Immature natural killer cell (primary cell): ENCODE data around the gene FCAR. TPM values are rescaled to one million over a fixed set of nuclear protein-coding genes. Genes with fewer than 3 reads are reported as not detected.
A peak's percentile ranks its signal among the peaks of the same experiment; 100 is the strongest.
"Not testable (repeated sequence)": the region's sequence is repeated elsewhere in the genome, so short reads cannot be mapped to it uniquely, and the experiment has no call there.

ENCODE experiments used
- DNase-seq, 3 donors: peaks; one replicate each; pipeline ENCODE4 v3.0.0; 2022; ENCODE audit warnings: mixed read lengths in 1 of 3
- H3K27ac Mint-ChIP-seq, 6 donors: one replicate each; pipeline ENCODE4 v1.8.0; 2020; ENCODE audit warnings: mixed read lengths in 6 of 6, mild to moderate bottlenecking in 5 of 6, inconsistent platforms in 4 of 6, moderate library complexity in 3 of 6
- H3K27me3 Mint-ChIP-seq, 3 donors: one replicate each; pipeline ENCODE4 v1.8.0; 2020 to 2021; ENCODE audit warnings: low read depth in 3 of 3, mild to moderate bottlenecking in 3 of 3, mixed read lengths in 3 of 3, moderate library complexity in 3 of 3, inconsistent platforms in 1 of 3
- H3K36me3 Mint-ChIP-seq, 3 donors: one replicate each; pipeline ENCODE4 v1.8.0; 2020; ENCODE audit warnings: mixed read lengths in 3 of 3, inconsistent platforms in 2 of 3, mild to moderate bottlenecking in 2 of 3
- H3K4me1 Mint-ChIP-seq, 2 donors: one replicate each; pipeline ENCODE4 v1.8.0; 2020; ENCODE audit warnings: inconsistent platforms in 2 of 2, mild to moderate bottlenecking in 2 of 2, mixed read lengths in 2 of 2, moderate library complexity in 1 of 2
- H3K4me3 Mint-ChIP-seq, 5 donors: one replicate each; pipeline ENCODE4 v1.8.0; 2020; ENCODE audit warnings: mild to moderate bottlenecking in 5 of 5, mixed read lengths in 5 of 5, inconsistent platforms in 3 of 5, moderate library complexity in 3 of 5
- H3K9me3 Mint-ChIP-seq, 6 donors: one replicate each; pipeline ENCODE4 v1.8.0; 2020; ENCODE audit warnings: mild to moderate bottlenecking in 6 of 6, mixed read lengths in 6 of 6, inconsistent platforms in 4 of 6, moderate library complexity in 3 of 6
- polyA plus RNA-seq, 3 donors: library from polyadenylated mRNA; unstranded; fragments of 300-500 nt; fragmentation: Illumina TruSeq; gene quantifications; one replicate each; pipeline ENCODE4 v1.2.3, GENCODE V29; 2021

Gene FCAR
- polyA plus RNA-seq, 3 donors from 2014 or later: 0.46 TPM; not detected in 2

DNA sequence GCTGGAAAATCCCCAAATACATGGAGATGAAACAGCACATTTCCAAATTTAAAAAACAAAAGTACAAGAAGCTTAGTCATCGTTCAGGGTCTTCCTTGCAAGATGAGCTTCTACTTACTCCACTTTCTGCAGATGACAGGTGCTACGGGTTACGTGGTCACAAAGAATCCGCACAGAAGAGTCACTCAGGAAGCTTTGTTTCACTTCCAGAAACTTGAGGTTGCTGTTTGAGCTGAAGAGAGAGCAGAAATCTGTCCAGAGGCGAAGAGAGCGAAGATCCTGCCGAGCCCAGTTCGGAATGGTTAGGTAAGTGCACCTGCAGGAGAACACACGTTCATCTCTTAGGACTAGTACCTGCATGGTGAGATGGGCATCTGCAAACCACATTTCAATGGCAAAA lies 63.9 kb downstream of the FCAR start:
- H3K4me1 Mint-ChIP-seq: peaks cover 7% of the 10 kb centered on the region in 2 donors
- H3K27me3 Mint-ChIP-seq: no peaks in the 10 kb centered on the region
- H3K27ac Mint-ChIP-seq: peak overlapping the region in 1 of 6 donors; percentile 46
- peaks cover 12 to 29% (median 26%) of the 10 kb centered on the region in 3 donors for H3K36me3 Mint-ChIP-seq
- no peaks in the 10 kb centered on the region for H3K9me3 Mint-ChIP-seq
- no peak for DNase-seq
- H3K4me3 Mint-ChIP-seq: no peak overlapping the region

DNA sequence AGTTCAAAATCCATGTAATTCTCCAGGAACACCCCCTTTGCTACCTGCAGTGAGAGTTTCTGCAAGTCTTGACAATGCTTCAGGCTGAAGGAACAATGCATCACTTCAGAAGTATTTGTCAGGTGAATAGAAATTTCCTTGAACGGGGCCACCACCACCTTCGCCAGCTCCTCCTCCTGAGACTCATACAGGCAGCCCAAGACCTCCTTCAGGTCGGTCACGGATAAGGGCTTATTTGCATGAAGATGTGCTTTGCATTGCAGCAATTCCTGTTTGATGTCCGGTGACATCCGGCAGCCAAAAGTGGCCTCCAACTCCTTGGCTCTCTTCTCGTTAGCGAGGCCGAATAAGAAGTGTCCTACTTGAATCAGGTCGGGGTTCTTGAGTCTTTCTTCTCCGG lies 64.9 kb downstream of the FCAR start:
- Mint-ChIP-seq H3K4me3 (no peak overlapping the region), H3K27ac (no peak overlapping the region), H3K27me3 (no peaks in the 10 kb centered on the region), H3K9me3 (no peaks in the 10 kb centered on the region), H3K36me3 (peaks cover 12 to 26% (median 23%) of the 10 kb centered on the region in 3 donors), H3K4me1 (peaks cover 7% of the 10 kb centered on the region in 2 donors)
- no peak for DNase-seq

DNA sequence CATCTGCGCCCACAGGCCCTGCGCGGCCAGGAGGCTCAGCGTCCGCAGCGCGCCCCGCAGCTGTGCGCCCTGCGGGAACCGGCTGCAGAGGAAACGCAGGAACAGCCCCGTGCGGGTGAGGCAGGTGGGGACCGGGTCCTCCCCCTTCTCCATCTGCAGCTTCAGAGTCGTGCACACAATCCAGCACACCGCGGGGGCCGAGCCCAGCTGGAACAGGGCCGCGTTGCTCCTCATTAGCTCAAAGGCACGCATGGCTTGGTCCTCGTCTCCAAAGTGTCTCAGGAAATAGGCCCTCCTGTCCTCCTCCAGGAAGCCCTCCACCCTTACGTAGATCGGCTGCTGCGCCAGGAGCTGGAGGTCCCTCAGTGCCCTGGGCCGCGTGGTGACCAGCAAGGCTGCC lies 65.5 kb downstream of the FCAR start:
- not testable (repeated sequence) for H3K4me3 Mint-ChIP-seq, H3K9me3 Mint-ChIP-seq, H3K27me3 Mint-ChIP-seq, DNase-seq, H3K27ac Mint-ChIP-seq, H3K4me1 Mint-ChIP-seq
- peaks cover 16 to 31% (median 27%) of the 10 kb centered on the region in 3 donors for H3K36me3 Mint-ChIP-seq

Other genes starting within 250 kb of the FCAR start
- 10 to 100 TPM in 1 of 3 donors, 1 to 10 TPM in 2; 4.7 to 12.8 (median 9.1) TPM for gene LILRB1, start 243.8 kb upstream of the FCAR start, polyA plus RNA-seq
- gene LILRB4, start 211.2 kb upstream of the FCAR start, polyA plus RNA-seq: 1 to 10 TPM in 1 of 3 donors, under 1 TPM in 2; 0.27 to 7.4 (median 0.69) TPM
- not detected for gene KIR3DL3, start 149.8 kb upstream of the FCAR start, polyA plus RNA-seq
- 10 to 100 TPM; 38.6 to 81.1 (median 72.4) TPM for gene KIR2DL3, start 135.7 kb upstream of the FCAR start, polyA plus RNA-seq
- gene KIR2DL1, start 104.4 kb upstream of the FCAR start, polyA plus RNA-seq: 10 to 100 TPM; 56.9 to 93.2 (median 74.6) TPM
- 10 to 100 TPM; 26.5 to 67.2 (median 61.6) TPM for gene KIR2DL4, start 70.6 kb upstream of the FCAR start, polyA plus RNA-seq
- 100 to 1,000 TPM; 140 to 162 (median 144) TPM for gene KIR3DL1, start 57.8 kb upstream of the FCAR start, polyA plus RNA-seq
- 100 to 1,000 TPM in 1 of 3 donors, 10 to 100 TPM in 2; 55.3 to 149 (median 79.7) TPM for gene KIR2DS4, start 41.6 kb upstream of the FCAR start, polyA plus RNA-seq
- 10 to 100 TPM; 36.1 to 61.1 (median 44.1) TPM for gene KIR3DL2, start 23.8 kb upstream of the FCAR start, polyA plus RNA-seq
- gene NCR1, start 31.9 kb downstream of the FCAR start, polyA plus RNA-seq: 100 to 1,000 TPM in 1 of 3 donors, 10 to 100 TPM in 2; 34.1 to 146 (median 61.1) TPM
- 1 to 10 TPM in 1 of 3 donors, under 1 TPM in 1, not detected in 1; 0.27 to 2.0 TPM for gene NLRP7, start 73.3 kb downstream of the FCAR start, polyA plus RNA-seq
- gene NLRP2, start 92.1 kb downstream of the FCAR start, polyA plus RNA-seq: 10 to 100 TPM in 1 of 3 donors, 1 to 10 TPM in 2; 1.9 to 18.7 (median 4.4) TPM
- under 1 TPM in 2 of 3 donors, not detected in 1; 0.64 to 0.78 TPM for gene GP6, start 164.0 kb downstream of the FCAR start, polyA plus RNA-seq
- gene RDH13, start 188.9 kb downstream of the FCAR start, polyA plus RNA-seq: 10 to 100 TPM in 1 of 3 donors, 1 to 10 TPM in 2; 4.2 to 17.0 (median 4.5) TPM
- gene EPS8L1, start 201.6 kb downstream of the FCAR start, polyA plus RNA-seq: 1 to 10 TPM; 4.5 to 7.3 (median 6.4) TPM
- 1 to 10 TPM in 2 of 3 donors, under 1 TPM in 1; 0.63 to 8.5 (median 3.5) TPM for gene PPP1R12C, start 243.4 kb downstream of the FCAR start, polyA plus RNA-seq